ENCODE data around the gene MRPL46. TPM values are rescaled to one million over a fixed set of nuclear protein-coding genes. Genes with fewer than 3 reads are reported as not detected.

MRPL46 gene
- total RNA-seq, 4 donors from 2014 or later = 2.8 to 30.6 (median 16.0) TPM

GRCh38 chr15:88487178-88487795 is 20.1 kb upstream of the MRPL46 start:
- in situ Hi-C loops (cut with MboI; ENCODE audit: low pct_ligation_motif_present in 1 of 4, low pct_unique_long_range_greater_than_20kb in 1 of 4, low sequenced_read_pairs in 3 of 4) (loop anchor here in 2 of 4 donors (25.0 kb wide), 1 partner anchor 125 kb away; the partner anchor contains the start of gene AEN (in 2 of the 2)), intact Hi-C loops (cut with DNase I; ENCODE audit: low total_unique reads) (no loop called here)
- no peak for DNase-seq
- H3K9me3 ChIP-seq = no peaks in the 10 kb centered on the region
- no peaks in the 10 kb centered on the region for H3K27me3 ChIP-seq
- no peaks in the 10 kb centered on the region for H3K36me3 ChIP-seq
- no peaks in the 10 kb centered on the region for H3K4me1 ChIP-seq
- no peak overlapping the region for H3K27ac ChIP-seq
- no peak overlapping the region for H3K4me3 ChIP-seq
- TF ChIP-seq POLR2A (IDR thresholded peaks at IDR 0.05) = no peak
- TF ChIP-seq EP300 (IDR thresholded peaks at IDR 0.05; ENCODE audit: low read depth) = no peak
- no peak for TF ChIP-seq POLR2AphosphoS5 (IDR thresholded peaks at IDR 0.05)
- no peak for TF ChIP-seq CTCF (IDR thresholded peaks at IDR 0.05)
- WGBS, 2 donors (ENCODE audit: low coverage in 1 of 2) = 72 to 100% methylated on average over 1 to 2 of the region's 2 CpGs

- no peak for DNase-seq
- no peaks in the 10 kb centered on the region for H3K36me3 ChIP-seq
- WGBS, 2 donors (ENCODE audit: low coverage in 1 of 2) = 70 to 80% methylated on average over 1 to 10 of the region's 10 CpGs
- no peaks in the 10 kb centered on the region for H3K9me3 ChIP-seq
- no peaks in the 10 kb centered on the region for H3K27me3 ChIP-seq
- intact Hi-C loops (cut with DNase I; ENCODE audit: low total_unique reads) (no loop called here), in situ Hi-C loops (cut with MboI; ENCODE audit: low pct_ligation_motif_present in 1 of 4, low pct_unique_long_range_greater_than_20kb in 1 of 4, low sequenced_read_pairs in 3 of 4) (loop anchor here in 2 of 4 donors (25.0 kb wide), 1 partner anchor 127 kb away; the partner anchor contains the start of gene AEN (in 2 of the 2))
- H3K27ac ChIP-seq = no peak overlapping the region
- no peak for TF ChIP-seq POLR2AphosphoS5 (IDR thresholded peaks at IDR 0.05)
- TF ChIP-seq POLR2A (IDR thresholded peaks at IDR 0.05) = no peak
- no peak for TF ChIP-seq EP300 (IDR thresholded peaks at IDR 0.05; ENCODE audit: low read depth)
- TF ChIP-seq CTCF (IDR thresholded peaks at IDR 0.05) = no peak
- H3K4me3 ChIP-seq = no peak overlapping the region
- no peaks in the 10 kb centered on the region for H3K4me1 ChIP-seq
Observed at GRCh38 chr15:88484682-88485331, 17.6 kb upstream of the MRPL46 start.

GRCh38 chr15:88482263-88482662 is 15.1 kb upstream of the MRPL46 start:
- intact Hi-C loops (cut with DNase I; ENCODE audit: low total_unique reads) (no loop called here), in situ Hi-C loops (cut with MboI; ENCODE audit: low pct_ligation_motif_present in 1 of 4, low pct_unique_long_range_greater_than_20kb in 1 of 4, low sequenced_read_pairs in 3 of 4) (loop anchor here in 2 of 4 donors (25.0 kb wide), 1 partner anchor 130 kb away; the partner anchor contains the start of gene AEN (in 2 of the 2))
- H3K4me3 ChIP-seq = no peak overlapping the region
- 64 to 100% methylated on average over 1 of the region's 1 CpG for WGBS, 2 donors (ENCODE audit: low coverage in 1 of 2)
- TF ChIP-seq POLR2AphosphoS5 (IDR thresholded peaks at IDR 0.05) = no peak
- TF ChIP-seq EP300 (IDR thresholded peaks at IDR 0.05; ENCODE audit: low read depth) = no peak
- no peak for TF ChIP-seq CTCF (IDR thresholded peaks at IDR 0.05)
- TF ChIP-seq POLR2A (IDR thresholded peaks at IDR 0.05) = no peak
- no peaks in the 10 kb centered on the region for H3K27me3 ChIP-seq
- DNase-seq = no peak
- H3K27ac ChIP-seq = no peak overlapping the region
- no peaks in the 10 kb centered on the region for H3K4me1 ChIP-seq
- H3K36me3 ChIP-seq = no peaks in the 10 kb centered on the region
- H3K9me3 ChIP-seq = no peaks in the 10 kb centered on the region

GRCh38 chr15:88480981-88481380 is 13.8 kb upstream of the MRPL46 start:
- Histone ChIP-seq H3K36me3 (peaks cover 0 to under 1% (median 0%) of the 10 kb centered on the region in 4 donors), H3K9me3 (no peaks in the 10 kb centered on the region), H3K27ac (no peak overlapping the region), H3K4me1 (no peaks in the 10 kb centered on the region), H3K4me3 (no peak overlapping the region), H3K27me3 (no peaks in the 10 kb centered on the region)
- whole genome bisulfite sequencing, 2 donors (ENCODE audit: low coverage in 1 of 2) = 85 to 92% methylated on average over 2 to 8 of the region's 8 CpGs
- intact Hi-C loops (cut with DNase I; ENCODE audit: low total_unique reads) = no loop called here
- no peak for DNase-seq
- in situ Hi-C loops (cut with MboI; ENCODE audit: low pct_ligation_motif_present in 1 of 4, low pct_unique_long_range_greater_than_20kb in 1 of 4, low sequenced_read_pairs in 3 of 4) = loop anchor here in 2 of 4 donors (25.0 kb wide), 1 partner anchor 131 kb away; the partner anchor contains the start of gene AEN (in 2 of the 2)
- TF ChIP-seq CTCF (IDR thresholded peaks at IDR 0.05) (no peak), EP300 (IDR thresholded peaks at IDR 0.05; ENCODE audit: low read depth) (no peak), POLR2AphosphoS5 (IDR thresholded peaks at IDR 0.05) (no peak), POLR2A (IDR thresholded peaks at IDR 0.05) (no peak)

Measured in transverse colon (tissue), 4 donors.